Subcutaneous abdominal adipose tissue (tissue), 5 donors: Measurements from ENCODE around the gene SERPINB6.
"Not testable (repeated sequence)": the region's sequence is repeated elsewhere in the genome, so short reads cannot be mapped to it uniquely, and the experiment has no call there.

Experiments
- H3K27ac ChIP-seq: one replicate; pipeline ENCODE4 v1.7.0; 2013; ENCODE audit warnings: low read depth, mild to moderate bottlenecking, inconsistent platforms, low read length, moderate library complexity
- H3K27me3 ChIP-seq, 5 donors: one replicate each; pipeline ENCODE4 v1.7.0; 2013; ENCODE audit warnings: low read length in 5 of 5, inconsistent platforms in 1 of 5; ENCODE audit not compliant: control insufficient read depth in 5 of 5, insufficient read depth in 4 of 5
- H3K36me3 ChIP-seq, 5 donors: one replicate each; pipeline ENCODE4 v1.7.0; 2013; ENCODE audit warnings: low read length in 5 of 5; ENCODE audit not compliant: control insufficient read depth in 5 of 5, insufficient read depth in 5 of 5
- H3K4me1 ChIP-seq, 5 donors: one replicate each; pipeline ENCODE4 v1.7.0; 2013; ENCODE audit warnings: low read length in 5 of 5, mild to moderate bottlenecking in 3 of 5, moderate library complexity in 1 of 5; ENCODE audit not compliant: control insufficient read depth in 5 of 5, insufficient read depth in 5 of 5
- H3K4me3 ChIP-seq, 5 donors: one replicate each; pipeline ENCODE4 v1.7.0; 2013; ENCODE audit warnings: low read length in 5 of 5, low read depth in 1 of 5
- H3K9ac ChIP-seq, 5 donors: one replicate each; pipeline ENCODE4 v1.7.0; 2013; ENCODE audit warnings: low read length in 5 of 5, mild to moderate bottlenecking in 4 of 5, moderate library complexity in 3 of 5
- H3K9me3 ChIP-seq, 5 donors: one replicate each; pipeline ENCODE4 v1.7.0; 2013; ENCODE audit warnings: low read length in 5 of 5; ENCODE audit not compliant: control insufficient read depth in 5 of 5
- donor health status: healthy.
- donor health status: healthy.
- donor health status: healthy.
- donor health status: healthy.
- donor health status: healthy.

Gene SERPINB6

DNA sequence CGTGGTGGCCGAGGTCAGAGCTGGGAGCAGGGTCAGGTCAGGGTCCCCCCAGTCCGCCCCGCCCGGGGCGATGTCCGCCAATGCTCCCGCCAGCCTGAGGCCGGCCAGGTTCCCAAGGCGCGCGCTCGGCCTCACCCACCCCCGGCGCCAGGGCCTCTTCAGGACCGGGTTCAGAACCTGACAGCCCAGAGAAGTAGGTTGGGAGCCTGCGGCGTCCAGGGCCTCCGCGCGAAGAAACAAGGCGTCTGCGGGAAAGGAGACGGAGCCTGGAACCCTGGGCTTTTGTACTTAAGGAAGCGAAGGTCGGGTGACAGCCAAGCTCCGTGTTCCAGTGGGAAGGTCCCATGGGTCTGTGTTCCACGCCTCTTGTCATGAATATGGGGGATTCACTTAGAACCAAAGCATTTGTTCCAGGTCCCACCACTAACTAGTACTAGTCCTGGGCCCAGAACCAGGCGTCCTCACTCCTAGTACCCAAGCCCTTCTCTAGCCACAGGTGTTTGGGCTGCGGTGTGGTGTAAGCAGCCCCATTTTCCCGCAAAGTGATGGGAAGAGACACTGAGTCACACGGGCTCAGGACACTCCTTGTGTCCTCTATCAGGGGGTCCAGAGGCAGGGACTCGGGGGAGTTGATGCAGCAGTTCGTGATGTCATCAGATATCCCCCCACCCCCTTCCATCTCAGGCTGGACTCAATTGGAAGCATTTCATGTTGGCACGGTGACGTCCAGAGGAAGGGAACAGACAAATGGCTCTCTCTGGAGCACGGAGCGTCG, 67.8 kb downstream of the SERPINB6 start:
- Histone ChIP-seq H3K9ac (peak overlapping the region in 4 of 5 donors; percentile 45 to 91 (median 74)), H3K4me1 (peaks cover 0 to 41% (median 25%) of the 10 kb centered on the region in 5 donors), H3K36me3 (peaks cover 5 to 16% (median 13%) of the 10 kb centered on the region in 5 donors), H3K4me3 (peak overlapping the region in 4 of 5 donors; percentile 76 to 88 (median 82))
- not testable (repeated sequence) for H3K27me3 ChIP-seq, H3K27ac ChIP-seq, H3K9me3 ChIP-seq

DNA sequence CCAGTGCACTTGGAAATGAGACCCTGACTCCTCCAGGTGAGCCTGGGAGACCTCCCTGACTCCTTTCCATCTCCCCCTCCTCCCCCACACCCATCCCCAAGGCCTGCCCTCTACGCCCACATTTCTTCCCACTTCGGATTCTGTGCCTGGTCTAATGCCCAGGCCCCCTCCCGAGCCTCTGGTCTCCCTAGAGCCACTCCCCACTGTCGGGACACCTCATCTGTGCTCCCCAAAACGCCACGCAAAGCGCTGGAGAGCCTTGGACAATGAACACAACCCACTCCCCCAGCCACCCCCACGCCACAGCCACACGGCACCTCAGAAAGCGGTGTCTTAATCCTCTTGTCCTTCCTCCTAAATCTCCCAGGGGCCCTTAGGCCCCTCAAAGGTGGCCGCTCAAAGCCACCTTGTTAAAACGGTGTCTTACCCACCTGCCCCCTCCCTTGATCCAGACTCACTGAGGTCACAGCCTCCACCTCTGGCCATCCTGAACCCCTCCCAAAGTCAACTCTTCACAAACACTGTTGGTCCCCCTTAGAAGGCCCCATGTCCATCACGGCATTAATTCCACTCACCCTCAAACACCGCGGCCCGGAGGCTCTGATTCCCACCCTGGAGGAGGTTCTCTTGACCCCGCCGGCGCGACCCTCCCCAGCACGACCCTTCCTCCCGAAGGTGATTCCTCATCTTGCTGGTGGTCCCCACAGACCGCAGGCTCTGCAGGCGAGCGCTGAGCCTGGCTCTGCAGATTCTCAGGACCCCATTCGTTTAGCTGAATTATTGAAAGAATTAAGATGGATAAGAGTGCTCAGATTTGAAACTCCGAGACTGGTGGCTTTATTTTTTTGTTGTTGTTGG, 69.5 kb downstream of the SERPINB6 start:
- Histone ChIP-seq H3K4me1 (peaks cover 0 to 41% (median 25%) of the 10 kb centered on the region in 5 donors), H3K9ac (peak overlapping the region in 4 of 5 donors; percentile 45 to 91 (median 74)), H3K36me3 (peaks cover 5 to 16% (median 13%) of the 10 kb centered on the region in 5 donors), H3K27ac (peak overlapping the region; percentile 54), H3K4me3 (peak overlapping the region; percentile 76 to 88 (median 80))
- H3K9me3 ChIP-seq, H3K27me3 ChIP-seq: not testable (repeated sequence)

DNA sequence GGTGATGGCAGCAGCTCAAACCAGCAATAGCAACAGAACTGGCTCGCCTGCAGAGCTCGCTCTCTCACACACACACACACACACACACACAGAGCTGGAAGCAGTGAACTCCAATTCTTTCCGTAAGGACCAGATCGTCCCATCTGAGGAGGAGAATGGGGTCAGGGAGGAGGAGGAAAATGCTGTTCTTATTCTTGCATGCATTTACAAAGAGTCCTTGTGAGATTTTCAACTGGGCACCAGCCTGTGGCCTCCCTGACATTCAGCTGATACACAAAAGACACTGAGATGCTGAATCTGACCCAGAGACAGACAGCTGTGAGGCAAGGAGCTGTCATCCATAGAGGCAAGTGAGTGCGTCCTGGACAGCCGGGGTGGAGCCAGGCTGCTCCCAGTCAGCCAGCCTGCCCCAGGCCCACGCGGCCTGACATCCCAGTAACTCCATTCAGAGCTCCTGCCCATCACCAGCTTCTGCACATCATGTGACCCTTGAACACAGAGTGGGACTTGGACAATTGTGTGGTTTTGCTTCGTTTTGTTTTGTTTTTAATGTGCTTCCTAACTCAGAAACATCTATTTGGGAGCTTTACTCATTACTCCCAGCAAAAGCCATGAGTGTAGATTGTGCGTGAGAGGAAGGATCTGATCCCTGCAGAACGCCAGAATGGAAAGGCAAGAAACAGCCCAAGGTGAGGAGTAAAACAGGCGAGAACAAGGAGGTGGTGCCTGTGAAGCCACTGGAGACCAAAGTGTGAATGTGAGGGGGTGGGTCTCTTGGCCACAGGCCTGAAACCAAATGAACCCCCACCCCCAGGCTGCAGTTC, 70.3 kb downstream of the SERPINB6 start:
- Histone ChIP-seq H3K9ac (peak overlapping the region in 1 of 5 donors; percentile 21), H3K4me1 (peaks cover 0 to 41% (median 25%) of the 10 kb centered on the region in 5 donors), H3K9me3 (no peaks in the 10 kb centered on the region), H3K27me3 (no peaks in the 10 kb centered on the region), H3K27ac (no peak overlapping the region), H3K4me3 (peak overlapping the region in 4 of 5 donors; percentile 17 to 40 (median 22)), H3K36me3 (peaks cover 7 to 17% (median 14%) of the 10 kb centered on the region in 5 donors)

DNA sequence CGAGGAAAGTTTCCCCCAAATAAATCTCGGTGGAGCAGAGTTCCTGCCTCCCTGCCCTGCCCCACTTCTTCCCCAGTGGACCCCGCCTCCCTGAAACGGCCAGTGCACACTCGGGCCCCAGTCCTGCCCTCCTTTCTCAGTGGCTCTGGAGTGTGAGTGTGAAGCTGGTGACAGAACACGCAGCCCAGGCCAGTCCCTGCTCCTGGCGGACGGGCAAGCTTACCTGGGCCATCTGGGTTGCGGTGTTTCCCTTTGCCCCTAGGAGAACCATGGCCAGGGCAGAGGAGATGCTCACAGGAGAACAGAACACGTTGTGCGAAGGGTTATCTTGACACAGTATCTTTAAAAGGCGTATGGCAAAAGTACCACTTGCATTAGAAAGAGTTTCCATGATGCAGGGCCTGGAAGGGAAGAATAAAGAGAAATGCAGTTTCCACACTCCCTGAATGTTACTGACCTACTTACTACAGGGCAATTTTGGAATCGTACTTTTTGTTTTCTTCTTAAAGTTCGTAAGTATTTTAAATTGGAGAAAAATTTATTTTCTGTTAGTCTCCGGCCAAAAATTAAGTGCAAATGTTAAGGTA, 71.1 kb downstream of the SERPINB6 start:
- Histone ChIP-seq H3K9me3 (no peaks in the 10 kb centered on the region), H3K4me3 (peak overlapping the region in 1 of 5 donors; percentile 17), H3K36me3 (peaks cover 8 to 23% (median 20%) of the 10 kb centered on the region in 5 donors), H3K9ac (no peak overlapping the region), H3K4me1 (peaks cover 0 to 34% (median 23%) of the 10 kb centered on the region in 5 donors), H3K27ac (no peak overlapping the region), H3K27me3 (no peaks in the 10 kb centered on the region)

DNA sequence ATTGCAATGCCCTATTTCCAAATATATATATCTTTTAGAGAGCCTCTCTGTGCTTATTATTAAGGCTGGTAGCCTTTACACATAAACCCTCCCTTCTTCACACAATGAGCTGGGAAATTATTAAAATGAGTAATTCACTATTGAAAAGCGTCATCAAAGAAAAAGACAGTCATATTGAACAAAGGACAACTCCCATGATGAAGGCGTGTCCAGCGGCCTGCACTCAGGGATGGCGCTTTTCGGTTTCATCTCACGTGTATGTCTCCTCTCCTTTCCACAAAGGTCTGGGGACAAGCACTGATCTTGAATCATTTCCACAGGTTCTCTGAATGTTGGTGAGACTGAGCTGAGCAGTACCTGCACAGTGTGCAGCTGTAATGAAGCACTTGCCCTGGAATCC, 71.8 kb downstream of the SERPINB6 start:
- H3K36me3 ChIP-seq = peaks cover 11 to 30% (median 25%) of the 10 kb centered on the region in 5 donors
- H3K27me3 ChIP-seq = no peaks in the 10 kb centered on the region
- H3K4me1 ChIP-seq = peaks cover 0 to 33% (median 22%) of the 10 kb centered on the region in 5 donors
- no peaks in the 10 kb centered on the region for H3K9me3 ChIP-seq
- no peak overlapping the region for H3K9ac ChIP-seq
- no peak overlapping the region for H3K4me3 ChIP-seq
- H3K27ac ChIP-seq = no peak overlapping the region
